Activated CD8-positive, alpha-beta T cell treated with anti-CD3 and anti-CD28 coated beads for 36 hours (primary cell): ENCODE results near the gene PRKAG2. TPM values are rescaled to one million over a fixed set of nuclear protein-coding genes. Genes with fewer than 3 reads are reported as not detected.

ENCODE experiments used
- ATAC-seq: fragments of 200-7000 bp; cut with Tn5 transposase; one replicate; pipeline ENCODE4 v1.10.0; 2021; ENCODE audit warnings: mild to moderate bottlenecking, moderate library complexity
- CTCF ChIA-PET: fragments of 350-600 bp; sonication (Branson Sonifier 250); formaldehyde crosslinking; loops from one replicate; lab custom pipeline; 2021; ENCODE audit warnings: antibody characterized with exemption; lab: Charles Lee
- POLR2A ChIA-PET: fragments of 350-600 bp; sonication (Branson Sonifier 250); formaldehyde crosslinking; loops from one replicate; lab custom pipeline; 2021; ENCODE audit warnings: antibody characterized with exemption; lab: Charles Lee
- DNase-seq: peaks from one replicate; pipeline ENCODE4 v3.0.0-alpha.2; 2020
- H3K27ac Mint-ChIP-seq: one replicate; pipeline ENCODE4 v1.8.0; 2021; ENCODE audit warnings: mild to moderate bottlenecking, mixed read lengths
- H3K27me3 Mint-ChIP-seq: one replicate; pipeline ENCODE4 v1.8.0; 2021; ENCODE audit warnings: mixed read lengths
- H3K36me3 Mint-ChIP-seq: one replicate; pipeline ENCODE4 v1.8.0; 2021; ENCODE audit warnings: low read depth, mixed read lengths
- H3K4me1 Mint-ChIP-seq: one replicate; pipeline ENCODE4 v1.8.0; 2021; ENCODE audit warnings: low read depth, mixed read lengths
- H3K4me3 Mint-ChIP-seq: one replicate; pipeline ENCODE4 v1.8.0; 2021; ENCODE audit warnings: mild to moderate bottlenecking, moderate library complexity, mixed read lengths
- H3K9me3 Mint-ChIP-seq: one replicate; pipeline ENCODE4 v1.8.0; 2021; ENCODE audit warnings: mixed read lengths
- CTCF ChIP-seq: fragments of 200-600 bp; IDR thresholded peaks from one replicate; pipeline ENCODE4 v1.8.0; 2022; ENCODE audit warnings: antibody characterized with exemption, mild to moderate bottlenecking
- intact Hi-C: fragments of 100-400 bp; cut with micrococcal nuclease; formaldehyde crosslinking; loops from one replicate; pipeline ENCODE4 v1.10.0; 2022
- total RNA-seq, 2 experiments: library from RNA; stranded (reverse); gene quantifications; one replicate each; pipeline ENCODE4 v1.2.3, GENCODE V29; 2021

The PRKAG2 gene
- total RNA-seq, 2 experiments from 2014 or later: 17.0 to 19.2 TPM

GRCh38 chr7:151859948-151860685 lies 16.8 kb downstream of the PRKAG2 start:
- no peak for ATAC-seq
- CTCF ChIA-PET: interaction anchor here (0.6 to 1.5 kb wide), 2 partner anchors 9 to 77 kb away, joined by 3 to 4 read pairs; no protein-coding TSS in a partner anchor
- Mint-ChIP-seq H3K9me3 (no peaks in the 10 kb centered on the region), H3K27ac (no peak overlapping the region), H3K36me3 (no peaks in the 10 kb centered on the region), H3K27me3 (no peaks in the 10 kb centered on the region), H3K4me3 (no peak overlapping the region), H3K4me1 (peaks cover 11% of the 10 kb centered on the region)
- POLR2A ChIA-PET: interaction anchor here (0.9 to 1.0 kb wide), 2 partner anchors 10 to 21 kb away, joined by 3 read pairs; no protein-coding TSS in a partner anchor
- no peak for DNase-seq
- intact Hi-C loops: no loop called here
- TF ChIP-seq CTCF: no peak

- ATAC-seq (no peak), DNase-seq (no peak)
- ChIA-PET CTCF (interaction anchor here (0.6 to 1.5 kb wide), 2 partner anchors 9 to 76 kb away, joined by 3 to 4 read pairs; no protein-coding TSS in a partner anchor), POLR2A (interaction anchor here (0.9 to 1.0 kb wide), 2 partner anchors 11 to 21 kb away, joined by 3 read pairs; no protein-coding TSS in a partner anchor)
- peaks cover 11% of the 10 kb centered on the region for H3K4me1 Mint-ChIP-seq
- H3K4me3 Mint-ChIP-seq: no peak overlapping the region
- no peaks in the 10 kb centered on the region for H3K9me3 Mint-ChIP-seq
- H3K36me3 Mint-ChIP-seq: no peaks in the 10 kb centered on the region
- no peaks in the 10 kb centered on the region for H3K27me3 Mint-ChIP-seq
- no peak for TF ChIP-seq CTCF
- intact Hi-C loops: no loop called here
- H3K27ac Mint-ChIP-seq: no peak overlapping the region
Measured at GRCh38 chr7:151859111-151859947, 17.6 kb downstream of the PRKAG2 start.

GRCh38 chr7:151858456-151858855 lies 18.5 kb downstream of the PRKAG2 start:
- no peak overlapping the region for H3K27ac Mint-ChIP-seq
- H3K36me3 Mint-ChIP-seq: no peaks in the 10 kb centered on the region
- CTCF ChIA-PET: no interaction called here
- no peaks in the 10 kb centered on the region for H3K27me3 Mint-ChIP-seq
- intact Hi-C loops: no loop called here
- POLR2A ChIA-PET: interaction anchor here (0.6 kb wide), 1 partner anchor 17 kb away, joined by 3 read pairs; no protein-coding TSS in a partner anchor
- peaks cover 14% of the 10 kb centered on the region for H3K4me1 Mint-ChIP-seq
- no peak for DNase-seq
- no peak overlapping the region for H3K4me3 Mint-ChIP-seq
- no peak for TF ChIP-seq CTCF
- no peak for ATAC-seq
- H3K9me3 Mint-ChIP-seq: no peaks in the 10 kb centered on the region

- intact Hi-C loops: no loop called here
- H3K27ac Mint-ChIP-seq: no peak overlapping the region
- peaks cover 15% of the 10 kb centered on the region for H3K4me1 Mint-ChIP-seq
- H3K9me3 Mint-ChIP-seq: no peaks in the 10 kb centered on the region
- ATAC-seq (no peak), DNase-seq (no peak)
- POLR2A ChIA-PET: interaction anchor here (0.6 kb wide), 1 partner anchor 17 kb away, joined by 3 read pairs; no protein-coding TSS in a partner anchor
- no peak for TF ChIP-seq CTCF
- CTCF ChIA-PET: no interaction called here
- no peaks in the 10 kb centered on the region for H3K36me3 Mint-ChIP-seq
- H3K27me3 Mint-ChIP-seq: no peaks in the 10 kb centered on the region
- no peak overlapping the region for H3K4me3 Mint-ChIP-seq
Measured at GRCh38 chr7:151857866-151858450, 19.0 kb downstream of the PRKAG2 start.
